Measurements from ENCODE around the gene DNLZ. TPM values are rescaled to one million over a fixed set of nuclear protein-coding genes. Genes with fewer than 3 reads are reported as not detected.
A peak's percentile ranks its signal among the peaks of the same experiment; 100 is the strongest.

The DNLZ gene
- total and polyA plus RNA-seq, 9 of the 15 experiments (the other 6 are each of a cell fraction or from before 2014, with no cell fraction given): 0.17 to 44.6 (median 3.4) TPM

- in situ Hi-C loops (cut with MboI): no loop called here
- 82% methylated on average over 8 of the region's 21 CpGs for WGBS (ENCODE audit: insufficient coverage, low coverage, missing lambda C conversion rate)
- no TSS peak for BruUV-seq (replicated peaks)
- no peaks in the 10 kb centered on the region for H4K20me1 ChIP-seq (replicated peaks; ENCODE audit: control insufficient read depth, insufficient read depth, low read length)
- FAIRE-seq (no peak), DNase-seq (ENCODE audit: extremely low read depth in 1 of 4, low spot score in 3 of 4) (no peak), ATAC-seq (no peak)
- no peaks in the 10 kb centered on the region for H3K27me3 ChIP-seq (ENCODE audit: control insufficient read depth in 2 of 2, insufficient read depth in 2 of 2, low read length in 2 of 2)
- H3K4me2 ChIP-seq (ENCODE audit: insufficient read depth, low read length): peak overlapping the region; percentile 95
- intact Hi-C loops (cut with micrococcal nuclease): no loop called here
- peaks cover 9 to 86% of the 10 kb centered on the region in 2 experiments; a peak in 4 of 5 replicates for H3K4me1 ChIP-seq (replicated peaks in 1 of 2; ENCODE audit: control insufficient read depth in 2 of 2, insufficient read depth in 2 of 2, low read length in 2 of 2)
- H3K9me3 ChIP-seq (replicated peaks; ENCODE audit: control insufficient read depth, insufficient read depth, low read depth, low read length): no peaks in the 10 kb centered on the region
- peak overlapping the region; percentile 79; the same call in 1 of the 2 replicates for H2AFZ ChIP-seq (ENCODE audit: low read depth, low read length)
- H3K4me3 ChIP-seq: peak overlapping the region; percentile 55
- peak overlapping the region; percentile 79 for H3K27ac ChIP-seq (ENCODE audit: extremely low read depth, low read depth, low read length)
- CTCF ChIA-PET (ENCODE audit: low intra/inter-chr PET ratio): no interaction called here
- POLR2A ChIA-PET: interaction anchor here (0.7 to 1.9 kb wide), 4 partner anchors 9 to 46 kb away, joined by 3 to 12 read pairs (median 4); partner anchors contain the start of gene DNLZ
- peaks cover 24% of the 10 kb centered on the region for H3K79me2 ChIP-seq (ENCODE audit: control insufficient read depth, insufficient read depth, low read length)
- no peaks in the 10 kb centered on the region for H3K9me1 ChIP-seq (ENCODE audit: control insufficient read depth, insufficient read depth, low read length)
- peak overlapping the region; percentile 89 to 93 for H3K9ac ChIP-seq (ENCODE audit: insufficient read depth in 1 of 2, low read depth in 2 of 2, low read length in 2 of 2)
- TF ChIP-seq NONO (IDR thresholded peaks at IDR 0.05; ENCODE audit: low read depth in 2 of 2, low read length in 1 of 2): no peak
- TF ChIP-seq ZNF695 (CRISPR knock-in tag; IDR thresholded peaks at IDR 0.05): no peak
- TF ChIP-seq FIP1L1 (IDR thresholded peaks at IDR 0.05; ENCODE audit: low read depth, low read length, poor library complexity, severe bottlenecking): no peak
- TF ChIP-seq FOXA1 (IDR thresholded peaks at IDR 0.05; ENCODE audit: borderline replicate concordance): no peak
- no peak for TF ChIP-seq POLR2A (conservative IDR thresholded peaks at IDR 0.05)
- no peak for TF ChIP-seq ZNF668 (CRISPR knock-in tag; IDR thresholded peaks at IDR 0.05)
- no peak for TF ChIP-seq ADNP (tag; IDR thresholded peaks at IDR 0.05)
- no peak for TF ChIP-seq ZNF76 (CRISPR knock-in tag; IDR thresholded peaks at IDR 0.05; ENCODE audit: borderline replicate concordance)
- no peak for TF ChIP-seq FOXP1 (CRISPR knock-in tag; IDR thresholded peaks at IDR 0.05)
- no peak for TF ChIP-seq CEBPB (tag; IDR thresholded peaks at IDR 0.05)
- no peak for TF ChIP-seq TSHZ1 (CRISPR knock-in tag; IDR thresholded peaks at IDR 0.05)
- no peak for TF ChIP-seq ZNF263 (CRISPR knock-in tag; IDR thresholded peaks at IDR 0.05; ENCODE audit: borderline replicate concordance)
- TF ChIP-seq IFI16 (CRISPR knock-in tag; IDR thresholded peaks at IDR 0.05): no peak
- no peak for TF ChIP-seq FOXP4 (CRISPR knock-in tag; IDR thresholded peaks at IDR 0.05; ENCODE audit: borderline replicate concordance)
- TF ChIP-seq MYC (IDR thresholded peaks at IDR 0.05; ENCODE audit: low read depth, low read length): no peak
- TF ChIP-seq MYC (CRISPR knock-in tag; IDR thresholded peaks at IDR 0.05; ENCODE audit: borderline replicate concordance, low read depth): no peak
- TF ChIP-seq NFIC (IDR thresholded peaks at IDR 0.05): no peak
- no peak for TF ChIP-seq ZNF311 (CRISPR knock-in tag; IDR thresholded peaks at IDR 0.05)
- TF ChIP-seq DPF2 (IDR thresholded peaks at IDR 0.05): no peak
- no peak for TF ChIP-seq HMG20B (CRISPR knock-in tag; IDR thresholded peaks at IDR 0.05)
- H3K36me3 ChIP-seq (ENCODE audit: control insufficient read depth, insufficient read depth, low read length): peaks cover 76% of the 10 kb centered on the region; the same call in 2 of the 3 replicates
Observed at GRCh38 chr9:136372006-136372405, 8.5 kb upstream of the DNLZ start.

Data from K562 (cell line).